Lower lobe of right lung (tissue), 2 donors: ENCODE results near the gene METTL2A. TPM values are rescaled to one million over a fixed set of nuclear protein-coding genes. Genes with fewer than 3 reads are reported as not detected.
"Not testable (repeated sequence)": the region's sequence is repeated elsewhere in the genome, so short reads cannot be mapped to it uniquely, and the experiment has no call there.

Experiments used
- ATAC-seq, 2 donors: fragments of 200-7000 bp; cut with Tn5 transposase; one replicate each; pipeline ENCODE4 v1.9.1; 2020 to 2022; ENCODE audit warnings: mild to moderate bottlenecking in 2 of 2, moderate library complexity in 2 of 2
- DNase-seq: peaks from one replicate; pipeline ENCODE4 v3.0.0-alpha.2; 2020
- H3K27ac ChIP-seq: fragments of 200-600 bp; one replicate; pipeline ENCODE4 v1.8.0; 2022
- H3K27me3 ChIP-seq: fragments of 200-600 bp; one replicate; pipeline ENCODE4 v1.8.0; 2022; ENCODE audit warnings: low read depth
- H3K36me3 ChIP-seq: fragments of 200-600 bp; one replicate; pipeline ENCODE4 v1.8.0; 2022; ENCODE audit warnings: mild to moderate bottlenecking
- H3K4me1 ChIP-seq: fragments of 200-600 bp; one replicate; pipeline ENCODE4 v1.8.0; 2022
- H3K4me3 ChIP-seq: fragments of 200-600 bp; one replicate; pipeline ENCODE4 v1.8.0; 2022; ENCODE audit warnings: mild to moderate bottlenecking
- H3K9me3 ChIP-seq: fragments of 200-600 bp; one replicate; pipeline ENCODE4 v1.8.0; 2022
- intact Hi-C: fragments of 100-400 bp; cut with DNase I; formaldehyde crosslinking; loops from one replicate; pipeline ENCODE4 v1.11.0; 2022
- total RNA-seq: library from RNA; stranded (reverse); fragmentation: NEBNext Ultra II Directional; extraction: Animal tissue kit (Norgen Biotek cat#: 25700); gene quantifications from one replicate; pipeline ENCODE4 v1.2.1, GENCODE V29; 2021
- TF ChIP-seq, protein P1 (sequence below): fragments of 200-600 bp; IDR thresholded peaks from one replicate; pipeline ENCODE4 v1.8.0; 2022; ENCODE audit warnings: antibody characterized with exemption, mild to moderate bottlenecking
- donor health status: DM: no; HTN: yes; CAD: no; lungs with severe emphysema.

Gene METTL2A
- total RNA-seq, 1 donor from 2014 or later = 17.9 TPM

DNA sequence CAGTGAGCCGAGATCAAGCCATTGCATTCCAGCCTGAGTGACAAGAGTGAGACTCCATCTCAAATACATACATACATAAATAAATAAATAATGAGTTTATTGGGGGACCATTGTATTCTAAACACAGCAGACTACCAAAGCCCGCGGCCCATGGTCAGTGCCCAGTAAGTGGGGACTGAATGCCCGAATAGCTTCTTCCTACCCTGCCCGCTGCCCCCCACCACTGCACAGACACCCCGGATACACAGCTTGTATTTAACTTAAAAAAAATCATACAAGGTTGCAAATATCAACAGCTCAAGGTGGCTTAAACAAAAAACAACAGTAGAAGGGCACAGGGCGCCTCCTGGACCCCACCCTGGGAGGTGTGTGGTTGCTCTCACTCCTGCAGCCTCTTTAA lies 32.3 kb downstream of the METTL2A start:
- H3K4me1 ChIP-seq = no peaks in the 10 kb centered on the region
- no peak overlapping the region for H3K4me3 ChIP-seq
- TF ChIP-seq, protein P1, sequence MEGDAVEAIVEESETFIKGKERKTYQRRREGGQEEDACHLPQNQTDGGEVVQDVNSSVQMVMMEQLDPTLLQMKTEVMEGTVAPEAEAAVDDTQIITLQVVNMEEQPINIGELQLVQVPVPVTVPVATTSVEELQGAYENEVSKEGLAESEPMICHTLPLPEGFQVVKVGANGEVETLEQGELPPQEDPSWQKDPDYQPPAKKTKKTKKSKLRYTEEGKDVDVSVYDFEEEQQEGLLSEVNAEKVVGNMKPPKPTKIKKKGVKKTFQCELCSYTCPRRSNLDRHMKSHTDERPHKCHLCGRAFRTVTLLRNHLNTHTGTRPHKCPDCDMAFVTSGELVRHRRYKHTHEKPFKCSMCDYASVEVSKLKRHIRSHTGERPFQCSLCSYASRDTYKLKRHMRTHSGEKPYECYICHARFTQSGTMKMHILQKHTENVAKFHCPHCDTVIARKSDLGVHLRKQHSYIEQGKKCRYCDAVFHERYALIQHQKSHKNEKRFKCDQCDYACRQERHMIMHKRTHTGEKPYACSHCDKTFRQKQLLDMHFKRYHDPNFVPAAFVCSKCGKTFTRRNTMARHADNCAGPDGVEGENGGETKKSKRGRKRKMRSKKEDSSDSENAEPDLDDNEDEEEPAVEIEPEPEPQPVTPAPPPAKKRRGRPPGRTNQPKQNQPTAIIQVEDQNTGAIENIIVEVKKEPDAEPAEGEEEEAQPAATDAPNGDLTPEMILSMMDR = no peak
- H3K9me3 ChIP-seq = no peaks in the 10 kb centered on the region
- H3K27ac ChIP-seq = no peak overlapping the region
- ATAC-seq (no peak), DNase-seq (no peak)
- intact Hi-C loops = no loop called here
- H3K27me3 ChIP-seq = no peaks in the 10 kb centered on the region
- no peaks in the 10 kb centered on the region for H3K36me3 ChIP-seq

DNA sequence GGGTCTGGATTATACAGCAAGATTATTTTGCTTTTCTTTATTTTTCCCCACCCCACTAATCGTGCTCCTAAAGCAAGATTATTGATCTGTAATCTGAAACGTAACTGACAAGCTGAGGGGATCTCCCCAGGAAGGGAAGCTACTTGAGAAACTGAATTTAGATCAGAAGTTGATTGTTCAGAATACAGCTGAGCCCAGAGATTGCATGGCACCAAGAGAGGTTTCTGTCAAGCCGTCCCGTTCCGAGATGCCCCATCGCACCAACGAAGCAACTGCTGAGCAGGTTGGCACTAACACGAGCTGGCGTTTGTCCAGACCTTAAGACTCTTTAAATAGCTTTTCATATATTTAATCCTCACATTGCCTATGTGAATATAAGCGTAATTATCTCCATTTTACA lies 34.8 kb downstream of the METTL2A start:
- H3K4me3 ChIP-seq, H3K36me3 ChIP-seq, H3K27ac ChIP-seq, H3K27me3 ChIP-seq, intact Hi-C loops, H3K4me1 ChIP-seq, H3K9me3 ChIP-seq, DNase-seq, ATAC-seq: not testable (repeated sequence)

DNA sequence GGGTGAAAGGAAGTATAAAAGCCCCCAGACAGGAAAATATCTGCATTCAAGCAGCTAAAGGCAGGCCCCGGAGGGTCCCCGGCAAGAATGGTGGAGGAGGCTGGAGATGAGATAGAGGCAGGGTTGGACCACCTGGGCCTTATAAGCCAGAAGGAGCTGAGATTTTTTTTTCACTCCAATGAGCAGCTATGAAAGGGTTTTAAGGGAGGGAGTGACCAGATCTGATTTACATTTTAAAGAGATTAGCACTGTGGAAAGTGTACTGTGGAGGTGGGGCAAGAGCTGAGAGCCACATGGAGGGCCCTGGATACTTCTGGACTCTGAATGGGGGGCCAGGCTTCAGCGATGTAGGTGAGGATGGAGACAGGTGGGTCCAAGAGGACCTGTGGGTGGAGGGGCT lies 40.7 kb downstream of the METTL2A start:
- H3K4me1 ChIP-seq, H3K9me3 ChIP-seq, H3K27me3 ChIP-seq, H3K4me3 ChIP-seq, ATAC-seq, H3K36me3 ChIP-seq, H3K27ac ChIP-seq, intact Hi-C loops, DNase-seq: not testable (repeated sequence)

GRCh38 chr17:62465271-62465670 lies 41.6 kb downstream of the METTL2A start:
- H3K27me3 ChIP-seq, H3K4me1 ChIP-seq, H3K4me3 ChIP-seq, DNase-seq, H3K27ac ChIP-seq, H3K9me3 ChIP-seq, ATAC-seq, intact Hi-C loops, H3K36me3 ChIP-seq: not testable (repeated sequence)

DNA sequence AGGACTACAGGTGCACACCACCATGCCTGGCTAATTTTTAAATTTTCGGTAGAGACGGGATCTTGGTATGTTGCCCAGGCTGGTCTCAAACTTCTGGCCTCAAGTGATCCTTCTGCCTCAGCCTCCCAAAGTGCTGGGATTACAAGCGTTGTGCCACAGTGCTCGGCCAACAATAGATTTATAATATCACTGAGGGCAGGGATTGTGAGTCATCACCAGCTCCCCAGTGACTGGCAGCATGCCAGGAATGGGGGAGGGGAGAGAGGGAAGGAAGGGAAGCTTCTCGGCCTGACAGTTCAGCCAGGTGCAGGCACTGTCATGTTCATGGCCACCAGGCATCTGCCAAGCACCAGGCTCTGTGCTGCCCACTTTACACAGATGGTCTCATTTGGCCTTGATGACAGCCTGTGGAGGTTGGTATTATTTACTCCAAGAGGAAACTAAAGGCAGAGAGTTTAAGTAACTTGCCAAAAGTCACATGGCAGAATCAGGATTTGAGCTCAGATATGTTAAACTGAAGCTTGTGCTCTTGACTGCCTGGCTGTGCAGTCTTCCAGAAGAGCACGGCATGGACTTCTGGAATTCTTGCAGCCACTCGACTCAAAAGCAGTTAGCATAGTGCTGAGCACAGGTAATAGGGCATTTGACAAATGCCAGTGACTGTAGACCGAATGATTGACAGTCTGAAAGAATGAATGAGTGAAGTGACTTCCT lies 47.1 kb downstream of the METTL2A start:
- peak; percentile 68 to 72 for ATAC-seq

DNA sequence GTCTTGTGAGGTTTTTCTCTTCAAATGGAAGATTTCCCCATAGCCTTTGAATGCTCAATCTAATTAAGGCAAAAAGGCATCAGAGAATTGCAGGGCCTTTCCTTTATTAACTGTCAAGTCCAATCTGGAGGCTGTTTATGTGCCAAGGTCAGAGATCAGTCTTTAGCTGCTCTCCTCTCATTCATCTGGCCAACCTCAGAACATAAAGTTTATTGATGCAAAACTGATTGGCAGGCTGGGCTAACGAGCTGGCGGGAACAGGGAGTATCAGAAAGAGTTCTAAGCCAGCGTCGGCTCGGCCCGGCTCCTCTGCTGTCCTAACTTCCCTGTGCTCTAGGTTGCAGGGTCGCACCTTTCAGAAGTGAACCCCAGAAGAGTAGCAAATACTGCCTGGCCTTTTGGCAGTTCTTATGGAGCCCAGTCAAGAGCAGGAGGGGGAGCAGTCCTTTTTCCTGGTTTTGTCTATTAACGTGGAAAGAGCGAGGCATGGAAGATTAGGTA lies 47.7 kb downstream of the METTL2A start:
- H3K4me3 ChIP-seq, H3K27ac ChIP-seq, H3K9me3 ChIP-seq, H3K36me3 ChIP-seq, DNase-seq, ATAC-seq, H3K27me3 ChIP-seq, H3K4me1 ChIP-seq, intact Hi-C loops: not testable (repeated sequence)

More for the DNA sequence above, 47.1 kb downstream of the METTL2A start:
- H3K4me1 ChIP-seq, H3K36me3 ChIP-seq, intact Hi-C loops, H3K27me3 ChIP-seq, H3K9me3 ChIP-seq, H3K4me3 ChIP-seq: not testable (repeated sequence)
- peak overlapping the region; percentile 43 for H3K27ac ChIP-seq
- peak; percentile 66 for DNase-seq

DNA sequence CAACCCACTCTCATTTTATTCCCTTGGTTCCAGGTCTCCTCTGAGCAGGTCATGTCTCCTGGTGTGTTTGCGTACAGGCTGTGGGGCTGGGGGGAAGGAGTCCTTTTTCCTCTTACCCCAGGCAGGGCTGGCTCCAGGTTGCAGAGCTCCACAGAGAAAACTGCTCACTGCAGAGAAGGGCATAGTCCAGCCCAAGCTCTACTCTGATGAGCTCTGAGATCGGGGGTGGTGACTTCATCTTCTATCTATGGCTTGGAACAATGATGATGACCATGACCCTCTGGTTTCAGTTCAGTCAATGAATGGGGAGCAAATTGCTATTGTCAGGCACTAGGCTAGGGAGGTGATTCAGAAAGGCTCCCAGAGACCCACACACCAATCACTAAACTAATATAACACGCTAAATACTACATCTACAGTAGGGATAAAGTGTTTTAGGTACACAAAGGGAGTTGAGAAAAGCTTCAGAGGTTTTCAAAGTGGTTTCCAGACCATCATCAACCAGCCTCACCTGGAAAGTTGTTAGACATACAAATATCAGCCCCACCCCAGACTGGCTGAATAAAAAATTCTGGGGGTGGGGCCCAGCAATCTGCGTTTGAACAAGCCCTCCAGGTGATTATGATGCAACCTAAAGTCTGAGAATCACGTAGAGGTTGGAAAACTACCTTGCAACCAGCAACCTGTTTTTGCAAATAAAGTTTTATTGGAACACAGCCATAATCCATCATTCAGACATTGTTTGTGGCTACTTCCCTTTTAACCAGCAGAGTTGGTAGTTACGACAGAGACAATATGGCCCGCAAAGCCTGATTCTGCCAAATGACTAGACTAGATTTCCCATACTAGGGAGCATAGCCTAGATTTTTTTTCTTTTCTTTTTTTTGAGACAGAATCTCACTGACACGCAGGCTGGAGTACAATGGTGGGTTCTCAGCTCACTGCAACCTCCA lies 49.6 kb downstream of the METTL2A start:
- DNase-seq, intact Hi-C loops, H3K27ac ChIP-seq, H3K36me3 ChIP-seq, H3K27me3 ChIP-seq, ATAC-seq, H3K4me3 ChIP-seq, H3K9me3 ChIP-seq: not testable (repeated sequence)
- H3K4me1 ChIP-seq = peaks cover 16% of the 10 kb centered on the region

DNA sequence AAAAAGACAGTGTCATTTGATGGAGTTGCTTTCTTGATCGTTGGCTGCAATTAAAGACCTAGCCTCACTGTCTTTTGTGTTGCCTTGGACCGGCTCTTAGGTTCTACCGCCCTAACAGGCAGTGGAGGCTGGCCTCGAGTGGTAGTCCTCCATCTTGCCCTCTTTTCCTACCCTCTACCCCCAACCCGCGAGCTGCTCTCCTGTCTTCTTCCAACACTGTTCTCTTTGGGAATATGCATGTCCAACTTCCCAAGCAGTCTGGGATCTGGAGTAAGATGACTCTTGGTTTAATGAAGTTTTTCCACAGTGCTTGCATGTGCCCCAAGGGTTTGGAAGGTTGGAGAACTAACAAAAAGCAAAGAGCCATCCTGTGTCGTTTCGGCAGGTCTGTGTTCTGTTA lies 53.4 kb downstream of the METTL2A start:
- H3K4me3 ChIP-seq, intact Hi-C loops, H3K36me3 ChIP-seq, ATAC-seq, H3K9me3 ChIP-seq, DNase-seq, H3K27me3 ChIP-seq: not testable (repeated sequence)
- Histone ChIP-seq H3K4me1 (peaks cover 27% of the 10 kb centered on the region), H3K27ac (peak overlapping the region; percentile 81)

DNA sequence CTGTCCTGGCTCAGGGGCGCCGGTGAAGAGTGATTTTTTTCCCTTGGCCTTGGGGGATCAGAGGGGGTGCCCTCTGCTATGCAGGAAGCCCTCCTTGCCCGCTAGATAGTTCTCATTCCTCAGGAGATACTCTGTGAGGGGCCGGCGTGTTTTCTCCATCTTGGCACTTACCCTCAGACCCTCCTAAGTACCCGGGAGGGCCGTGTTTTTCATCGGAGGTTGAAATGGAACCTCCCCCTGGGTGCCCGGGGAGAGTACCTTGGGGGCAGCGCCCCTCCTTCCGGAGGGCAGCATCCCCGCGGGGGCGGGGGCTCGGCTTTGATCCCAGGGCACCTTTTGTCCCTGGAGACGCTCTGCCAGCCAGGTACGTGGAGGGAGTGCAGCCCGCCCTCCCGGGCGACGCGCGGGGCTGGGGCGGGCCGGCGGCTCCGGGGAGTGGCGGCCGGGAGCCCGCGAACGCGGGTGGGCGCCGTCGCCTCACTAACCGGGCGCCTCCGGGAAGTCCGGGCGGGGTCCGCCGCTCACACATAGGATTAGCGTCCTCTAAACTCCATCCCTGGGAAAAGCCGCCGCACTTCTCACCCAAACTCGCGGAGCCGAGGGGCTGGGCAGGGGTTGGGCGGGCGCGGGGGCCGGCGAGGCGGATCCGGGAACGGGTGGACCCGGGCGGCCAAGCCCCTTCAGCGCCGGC lies 54.2 kb downstream of the METTL2A start:
- Histone ChIP-seq H3K36me3 (peaks cover 17% of the 10 kb centered on the region), H3K4me1 (peaks cover 34% of the 10 kb centered on the region), H3K27ac (peak overlapping the region; percentile 81), H3K4me3 (peak overlapping the region; percentile 62)
- H3K27me3 ChIP-seq, H3K9me3 ChIP-seq, intact Hi-C loops: not testable (repeated sequence)
- peak; percentile 64 for DNase-seq
- peak; percentile 49 to 60 for ATAC-seq
